ENCODE measurements around the gene LINC00237. TPM values are rescaled to one million over a fixed set of nuclear protein-coding genes. Genes with fewer than 3 reads are reported as not detected.
A peak's percentile ranks its signal among the peaks of the same experiment; 100 is the strongest.

LINC00237 gene
- total and polyA plus RNA-seq, 2 of the 8 experiments (the other 6 are each of a cell fraction or from before 2014, with no cell fraction given): 0.28 to 1.4 TPM

DNA sequence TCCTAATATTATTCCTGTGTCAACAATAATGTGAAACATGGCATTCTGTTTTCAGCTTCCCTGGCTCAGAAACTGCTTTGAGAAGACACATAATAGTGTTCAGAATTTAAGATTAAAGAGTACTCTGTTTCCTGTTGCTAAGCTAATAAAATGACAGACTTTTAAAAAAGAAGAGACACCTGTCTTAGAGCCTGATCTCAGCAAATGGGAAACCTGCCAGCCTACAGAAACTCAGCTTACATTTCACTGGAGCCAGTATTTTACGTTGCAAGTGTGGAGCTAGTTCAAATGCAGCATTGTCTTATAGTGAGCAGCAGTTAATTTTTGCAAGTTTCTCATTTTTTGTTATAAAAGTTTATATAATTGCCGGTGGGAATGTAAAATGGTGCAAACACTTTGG lies 48.5 kb upstream of the LINC00237 start:
- DNase-seq (ENCODE audit: low read depth in 1 of 2, low spot score in 2 of 2) (no peak), FAIRE-seq (no peak)
- Histone ChIP-seq H3K4ac (replicated peaks; ENCODE audit: insufficient read length, low read depth, low read length) (no peak overlapping the region), H4K8ac (ENCODE audit: extremely low read depth, insufficient read depth, low read length) (no peak overlapping the region), H3K23me2 (ENCODE audit: low read depth, low read length) (no peaks in the 10 kb centered on the region), H3K79me1 (ENCODE audit: low read depth, low read length) (no peaks in the 10 kb centered on the region), H2BK5ac (ENCODE audit: low read depth, low read length) (no peak overlapping the region), H3K4me3 (ENCODE audit: extremely low read depth in 1 of 4, insufficient read depth in 2 of 4, low read depth in 3 of 4, low read length in 4 of 4) (no peak overlapping the region), H4K91ac (replicated peaks; ENCODE audit: insufficient read length, low read length) (no peak overlapping the region), H3K9ac (replicated peaks in 1 of 4; ENCODE audit: extremely low read depth in 1 of 4, low read depth in 3 of 4, low read length in 3 of 4) (peak overlapping the region in 1 of 4 experiments; percentile 34; a peak in 1 of 7 replicates), H3K27me3 (replicated peaks in 1 of 4; ENCODE audit: control insufficient read depth in 3 of 4, extremely low read depth in 1 of 4, insufficient read depth in 3 of 4, low read length in 3 of 4) (peaks cover 0 to 1% (median 0%) of the 10 kb centered on the region in 4 experiments; a peak in 1 of 7 replicates), H3K27ac (ENCODE audit: low read depth, low read length) (no peak overlapping the region), H2AFZ (ENCODE audit: low read length) (no peak overlapping the region), H3K4me2 (ENCODE audit: insufficient read depth in 1 of 2, low read depth in 2 of 2, low read length in 2 of 2) (no peak overlapping the region), H4K20me1 (replicated peaks in 1 of 2; ENCODE audit: control insufficient read depth in 1 of 2, insufficient read depth in 2 of 2, low read length in 2 of 2) (no peaks in the 10 kb centered on the region), H2AK5ac (ENCODE audit: low read depth, low read length) (no peak overlapping the region), H2BK12ac (ENCODE audit: low read depth, low read length) (no peak overlapping the region), H3K36me3 (ENCODE audit: control insufficient read depth in 2 of 4, insufficient read depth in 4 of 4, low read length in 3 of 4) (peaks cover 0 to 5% (median 0%) of the 10 kb centered on the region in 4 experiments; a peak in 1 of 8 replicates), H4K5ac (ENCODE audit: insufficient read length, low read depth, low read length) (no peak overlapping the region), H3K18ac (ENCODE audit: extremely low read depth, low read length) (no peak overlapping the region), H3K23ac (ENCODE audit: insufficient read length) (no peak overlapping the region), H2BK120ac (replicated peaks; ENCODE audit: low read depth, low read length) (no peak overlapping the region), H3K14ac (ENCODE audit: insufficient read length) (no peak overlapping the region), H3K9me3 (ENCODE audit: insufficient read depth in 2 of 2, low read depth in 1 of 2, low read length in 1 of 2) (no peaks in the 10 kb centered on the region), H3K56ac (replicated peaks; ENCODE audit: insufficient read length, low read depth, low read length) (no peak overlapping the region), H3K4me1 (replicated peaks in 1 of 4; ENCODE audit: control insufficient read depth in 3 of 4, insufficient read depth in 4 of 4, low read length in 3 of 4) (peaks cover 0 to 3% (median 0%) of the 10 kb centered on the region in 4 experiments; a peak in 1 of 7 replicates), H2BK20ac (ENCODE audit: low read length) (no peak overlapping the region), H3K79me2 (ENCODE audit: control insufficient read depth in 1 of 2, insufficient read depth in 2 of 2, low read length in 2 of 2) (no peaks in the 10 kb centered on the region), H2BK15ac (ENCODE audit: low read length) (no peak overlapping the region)
- 47% methylated on average over 2 of the region's 2 CpGs; no CpG with 5 or more reads in 1 of the 2 experiments for WGBS, 2 experiments (ENCODE audit: extremely low coverage in 1 of 2, insufficient coverage in 1 of 2, insufficient read length in 1 of 2, insufficient replicate concordance in 2 of 2, low coverage in 1 of 2, low lambda C conversion rate in 2 of 2, missing lambda C conversion rate in 1 of 2)
- POLR2A ChIA-PET (ENCODE audit: partially characterized antibody): interaction anchor here (1.1 kb wide), 1 partner anchor 13 kb away, joined by 3 read pairs; no protein-coding TSS in a partner anchor
- CTCF ChIA-PET (ENCODE audit: partially characterized antibody): no interaction called here
- TF ChIP-seq ZNF274 (IDR thresholded peaks at IDR 0.05; ENCODE audit: borderline replicate concordance, extremely low read depth, low read length): no peak
- no peak for TF ChIP-seq SRF (IDR thresholded peaks at IDR 0.05; ENCODE audit: low read depth, low read length)
- TF ChIP-seq CBX5 (IDR thresholded peaks at IDR 0.05; ENCODE audit: low read depth, low read length): no peak
